HCEC 1CT (cell line): ENCODE results near the gene TTLL12.

Source experiments
- DNase-seq: peaks from one replicate; pipeline ENCODE4 v3.0.0-alpha.2; 2017

Gene TTLL12

GRCh38 chr22:43213051-43213450 lies 26.1 kb upstream of the TTLL12 start:
- DNase-seq, result no peak

DNA sequence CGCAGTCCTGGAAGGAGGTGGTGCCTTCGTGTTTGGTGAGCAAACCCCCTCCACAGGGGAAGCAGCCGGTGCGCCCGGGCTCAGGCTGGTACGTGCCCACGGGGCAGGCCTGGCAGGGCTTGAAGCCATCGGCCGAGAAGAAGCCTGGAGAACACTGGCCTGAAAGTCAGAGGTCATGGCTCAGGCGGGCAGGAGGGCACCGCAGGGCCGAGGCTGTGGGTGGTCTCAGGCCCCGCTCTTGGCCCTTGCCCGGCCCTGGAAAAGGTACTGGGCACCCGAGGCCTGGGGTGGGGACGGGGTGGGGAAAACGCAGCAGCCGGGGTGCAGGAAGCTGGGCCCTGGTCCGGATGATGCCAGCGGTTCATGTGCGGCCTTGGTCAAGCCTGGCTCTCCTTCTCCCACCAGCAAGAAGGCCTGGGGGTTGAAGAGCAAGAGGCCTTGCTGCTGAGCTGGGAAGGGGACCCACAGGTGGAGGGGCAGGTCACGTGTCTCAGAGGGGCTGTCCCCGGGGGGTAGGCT lies 25.6 kb upstream of the TTLL12 start:
- no peak for DNase-seq

GRCh38 chr22:43211941-43212433 lies 25.1 kb upstream of the TTLL12 start:
- no peak for DNase-seq

DNA sequence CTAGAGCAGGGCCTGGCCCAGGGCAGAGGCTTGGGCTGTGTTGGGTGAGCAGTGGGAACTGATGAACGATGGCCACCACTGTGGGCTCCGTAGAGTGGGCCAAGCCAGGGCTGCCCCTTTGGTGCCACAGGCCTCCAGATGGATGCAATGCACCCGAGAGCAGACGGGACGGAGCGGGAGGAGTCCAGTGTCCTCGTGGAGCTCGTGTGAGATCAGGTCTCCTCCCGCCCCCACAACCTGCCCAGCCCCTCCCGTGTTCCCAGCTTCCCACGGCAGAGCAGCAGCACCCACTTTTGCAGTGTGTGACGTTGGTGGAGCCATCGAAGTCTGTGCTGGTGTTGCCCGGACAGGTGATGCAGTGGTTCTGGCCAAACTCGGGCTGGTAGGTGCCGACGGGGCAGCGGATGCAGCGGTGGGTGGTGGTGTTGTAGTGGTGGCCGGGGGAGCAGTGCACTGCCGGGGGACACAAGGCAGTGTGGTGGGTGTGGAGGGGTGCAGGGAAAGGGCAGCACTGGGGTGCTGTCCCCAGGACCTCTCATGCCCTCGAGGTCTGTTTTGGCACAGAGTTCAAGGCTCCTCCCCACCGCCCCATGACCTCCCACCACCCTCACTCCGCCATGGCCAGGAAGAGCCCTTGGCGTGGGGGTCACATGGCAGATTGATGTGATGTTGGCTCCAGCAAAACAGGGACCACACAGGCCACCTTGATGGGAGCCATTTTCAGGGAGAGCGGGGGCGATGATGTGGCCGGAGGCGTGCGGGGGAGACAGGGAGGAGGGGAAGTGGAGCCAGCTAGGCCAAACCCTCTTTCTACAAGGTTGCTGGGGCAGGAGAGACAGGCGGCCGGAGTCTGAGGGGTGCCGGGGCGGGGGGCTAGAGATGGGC lies 23.9 kb upstream of the TTLL12 start:
- DNase-seq, result no peak

DNA sequence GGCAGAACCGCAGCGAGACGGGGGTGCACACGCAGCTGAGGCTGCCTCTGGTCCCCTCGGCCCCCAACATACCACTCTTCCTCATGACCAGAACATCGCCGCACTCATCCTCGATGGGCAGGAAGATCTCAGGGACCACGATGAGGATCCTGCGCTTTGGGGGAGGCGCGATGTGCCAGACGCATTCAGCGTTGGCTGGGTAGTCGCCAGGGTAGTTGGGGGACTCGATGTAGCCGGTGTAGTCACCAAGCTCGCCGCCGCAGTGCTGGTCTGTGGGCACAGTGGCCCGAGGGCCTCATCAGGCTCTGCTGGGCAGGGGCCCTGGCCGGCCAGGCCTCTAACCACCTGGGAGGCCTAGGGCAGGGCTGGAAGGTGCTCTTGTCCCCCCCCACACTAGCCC lies 23.0 kb upstream of the TTLL12 start:
- DNase-seq, result no peak

DNA sequence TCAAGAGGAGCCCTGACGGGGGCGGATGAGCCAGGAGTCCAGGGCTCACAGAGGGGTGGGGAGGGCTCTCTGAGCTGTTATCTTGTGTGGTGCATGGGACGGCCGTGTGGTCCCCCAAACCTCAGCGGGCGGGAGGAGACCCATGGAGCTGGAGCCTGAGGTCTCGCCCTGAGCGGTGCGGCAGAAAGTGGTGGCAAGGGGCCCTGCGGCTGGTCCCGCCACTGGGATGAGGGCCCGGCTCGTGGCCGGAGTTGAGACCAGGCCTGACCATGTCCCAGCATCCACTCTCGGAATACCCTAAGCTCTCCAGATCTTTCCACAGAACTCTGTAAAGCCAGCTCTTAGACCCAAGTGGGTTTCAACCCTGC lies 22.6 kb upstream of the TTLL12 start:
- no peak for DNase-seq

GRCh38 chr22:43208703-43209522 lies 22.0 kb upstream of the TTLL12 start:
- DNase-seq, result no peak

DNA sequence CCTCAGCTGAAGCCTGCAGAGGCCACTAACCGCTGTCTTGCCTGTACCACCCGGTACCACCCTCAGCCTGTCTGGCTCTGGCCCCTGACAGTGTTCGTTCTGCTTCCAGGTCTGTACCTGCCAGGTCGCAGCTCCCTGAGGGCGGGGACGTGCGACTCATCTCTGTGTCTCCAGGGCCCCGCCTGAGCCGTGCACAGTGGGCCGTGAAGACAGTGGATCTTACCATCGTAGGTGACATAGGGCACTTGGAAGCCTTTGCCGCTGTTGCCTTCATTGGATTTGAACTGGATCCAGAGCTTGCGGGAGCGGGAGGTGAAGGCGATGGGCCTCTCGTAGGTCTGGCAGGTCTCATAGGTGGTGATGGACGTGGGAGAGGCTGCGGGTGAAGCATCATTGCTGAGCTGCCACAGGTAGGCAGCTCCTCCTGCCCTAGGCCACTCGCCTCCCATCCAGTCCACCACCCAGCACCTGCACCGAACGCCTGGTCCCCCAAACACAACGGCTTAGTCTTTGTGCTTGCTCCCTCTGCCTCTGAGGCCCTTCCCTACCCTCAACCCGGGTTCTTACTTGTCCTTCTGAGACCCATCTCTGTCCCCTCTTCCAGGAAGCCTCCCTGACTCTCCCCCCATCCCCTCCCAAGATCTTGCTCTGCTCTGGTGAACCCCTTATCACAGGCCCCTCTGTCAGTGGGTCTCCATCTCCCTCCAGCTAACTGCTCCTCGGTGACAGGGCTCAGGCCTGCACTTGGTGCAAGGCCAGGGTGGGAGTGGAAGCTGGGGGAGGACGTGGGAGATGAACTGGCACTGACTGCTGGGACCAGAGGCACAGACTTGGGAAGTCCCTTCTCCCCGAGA lies 21.1 kb upstream of the TTLL12 start:
- DNase-seq, result no peak

DNA sequence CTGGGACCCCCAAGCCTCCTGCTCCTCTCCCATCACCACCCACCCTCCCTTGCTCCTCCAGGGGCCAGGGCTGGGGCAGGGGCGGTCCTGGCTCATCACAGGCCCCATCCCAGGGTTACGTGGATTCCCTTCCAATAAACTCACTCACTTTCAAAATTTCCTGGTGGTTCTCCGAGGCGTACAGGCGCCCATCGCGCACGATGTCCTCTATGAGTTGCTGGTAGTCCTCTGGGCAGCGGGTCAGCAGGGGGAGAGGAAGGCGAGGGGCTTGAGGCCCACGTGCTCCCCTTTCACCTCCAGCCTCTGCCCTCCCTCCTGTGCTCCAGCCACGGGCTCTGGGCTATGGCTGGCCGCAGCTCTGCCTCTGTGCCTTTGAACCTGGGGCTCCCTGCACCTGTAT lies 20.5 kb upstream of the TTLL12 start:
- no peak for DNase-seq

GRCh38 chr22:43206509-43207161 lies 19.7 kb upstream of the TTLL12 start:
- no peak for DNase-seq

- DNase-seq, result no peak
Measured at GRCh38 chr22:43205748-43206508, 19.0 kb upstream of the TTLL12 start.

GRCh38 chr22:43205261-43205691 lies 18.3 kb upstream of the TTLL12 start:
- no peak for DNase-seq

GRCh38 chr22:43203471-43203981 lies 16.6 kb upstream of the TTLL12 start:
- no peak for DNase-seq

DNA sequence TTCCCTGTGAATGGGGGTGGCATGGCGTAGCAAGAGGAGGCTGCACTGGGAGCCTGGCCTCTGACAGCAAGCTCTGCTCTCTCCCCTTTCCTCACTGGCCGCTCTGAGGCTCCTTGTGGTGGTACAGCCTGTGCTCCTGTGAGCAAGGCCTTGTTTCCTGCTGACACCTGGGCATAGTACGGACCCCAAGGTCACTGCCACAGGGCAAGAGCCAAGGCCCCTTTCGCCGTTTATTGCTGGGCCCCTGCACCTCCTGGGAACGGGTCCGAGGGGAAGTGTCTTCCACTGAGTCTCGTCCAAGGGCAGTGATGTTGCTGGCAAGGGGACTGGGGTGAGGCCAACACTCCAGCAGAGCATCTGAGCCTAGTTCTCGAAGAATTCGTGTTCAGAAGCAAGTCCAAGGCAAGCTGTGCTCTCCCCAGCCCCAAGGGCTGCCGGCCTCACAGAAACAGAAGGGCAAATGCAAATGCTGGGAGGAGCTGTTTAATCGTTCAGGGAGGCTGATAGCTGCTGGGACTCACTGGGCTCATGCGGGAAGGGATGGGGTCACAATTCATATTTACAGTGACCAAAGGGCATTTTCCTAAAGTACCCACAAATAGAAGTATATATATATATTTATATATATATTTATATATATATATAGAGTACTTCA lies 15.9 kb upstream of the TTLL12 start:
- no peak for DNase-seq

DNA sequence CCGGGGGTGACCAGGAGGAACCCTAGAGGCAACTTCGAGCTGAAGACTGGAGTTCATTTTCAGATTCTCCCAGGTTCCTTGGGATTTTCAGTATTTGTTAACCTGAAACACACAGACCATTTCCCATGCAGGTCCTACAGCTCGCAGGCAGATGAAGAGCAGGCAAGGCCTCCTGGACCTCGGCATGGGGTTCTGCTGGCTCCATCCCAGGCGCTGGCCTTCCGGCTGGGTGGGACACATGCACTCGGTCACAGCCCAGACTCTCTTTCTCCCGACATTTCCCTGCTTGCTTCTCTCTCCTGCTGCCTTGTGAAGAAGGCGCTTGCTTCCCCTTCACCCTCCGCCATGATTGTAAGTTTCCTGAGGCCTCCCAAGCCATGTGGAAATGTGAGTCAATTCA lies 15.4 kb upstream of the TTLL12 start:
- no peak for DNase-seq

- no peak for DNase-seq
Measured at GRCh38 chr22:43201486-43202219, 14.7 kb upstream of the TTLL12 start.

GRCh38 chr22:43200555-43200954 lies 13.6 kb upstream of the TTLL12 start:
- no peak for DNase-seq

DNA sequence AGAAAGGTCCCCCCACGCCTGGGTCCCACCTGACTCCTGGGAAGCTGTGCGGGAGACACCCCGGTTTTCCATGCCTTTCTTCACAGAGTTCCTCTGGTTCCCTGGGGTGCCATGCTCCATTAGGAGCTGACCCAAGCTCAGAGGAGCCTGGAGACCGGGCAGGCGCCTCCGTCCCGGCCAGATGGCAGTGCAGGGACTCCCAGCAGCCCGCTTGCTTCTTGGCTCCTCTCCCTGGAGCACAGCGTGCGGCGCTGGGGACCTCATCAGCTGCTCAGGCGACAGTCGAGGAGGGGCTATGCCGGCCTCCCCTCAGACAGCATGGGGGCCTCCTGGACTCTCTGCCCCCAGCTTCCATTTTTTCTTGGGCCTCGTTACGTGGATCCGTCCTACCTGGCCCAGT lies 13.1 kb upstream of the TTLL12 start:
- DNase-seq, result no peak

DNA sequence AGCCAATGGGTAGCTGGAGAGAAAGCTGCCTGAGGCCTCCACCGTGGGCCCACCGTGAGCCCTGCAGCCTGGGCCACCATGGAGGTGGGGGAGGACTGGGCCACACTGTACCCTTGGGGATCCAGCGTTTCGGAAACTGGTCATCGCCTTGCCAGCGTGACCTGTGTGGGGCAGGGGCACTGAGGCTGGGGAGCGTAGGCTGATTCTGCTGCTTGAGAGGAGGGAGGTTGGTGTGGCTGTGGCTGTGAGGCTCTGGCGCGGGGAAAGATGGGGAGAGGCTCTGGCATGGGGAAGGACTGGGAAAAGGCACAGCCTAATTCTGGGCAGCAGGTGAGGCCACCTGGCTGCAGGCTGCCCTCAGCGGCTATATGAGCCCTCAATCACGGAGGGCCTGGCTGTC lies 12.6 kb upstream of the TTLL12 start:
- DNase-seq, result no peak

- no peak for DNase-seq
Measured at GRCh38 chr22:43198936-43199335, 12.0 kb upstream of the TTLL12 start.
